CD4-positive, alpha-beta T cell treated with Interleukin-10 for 1 hour (primary cell): ENCODE measurements around the gene KPNA1.
"Not testable (repeated sequence)": the region's sequence is repeated elsewhere in the genome, so short reads cannot be mapped to it uniquely, and the experiment has no call there.

Source experiments
- DNase-seq: peaks from one replicate; pipeline ENCODE4 v3.0.0-alpha.2; 2020

The KPNA1 gene

DNA sequence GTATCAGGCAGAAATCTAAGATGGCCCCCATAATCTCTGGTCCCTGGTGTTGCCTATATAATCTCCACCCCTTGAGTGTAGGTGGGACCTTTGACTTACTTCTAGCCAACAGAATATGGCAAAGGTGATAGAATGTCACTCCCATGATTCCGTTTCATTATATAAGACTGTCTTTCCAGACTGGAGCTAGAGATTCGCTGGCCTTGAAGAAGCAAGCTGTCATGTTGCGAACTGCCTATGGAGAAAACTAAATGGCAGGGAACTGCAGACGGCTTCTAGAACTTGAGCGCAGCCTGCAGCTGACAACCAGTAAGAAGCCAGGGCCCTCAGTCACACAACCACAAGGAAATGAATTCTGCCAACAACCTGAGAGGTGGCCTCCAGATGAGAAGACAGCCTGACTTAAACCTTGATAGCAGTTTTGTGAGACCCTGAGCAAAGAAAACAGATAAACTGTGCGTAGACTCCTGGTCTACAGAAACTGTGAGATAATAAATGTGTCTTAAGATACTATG, 2.2 kb upstream of the KPNA1 start:
- no peak for DNase-seq

DNA sequence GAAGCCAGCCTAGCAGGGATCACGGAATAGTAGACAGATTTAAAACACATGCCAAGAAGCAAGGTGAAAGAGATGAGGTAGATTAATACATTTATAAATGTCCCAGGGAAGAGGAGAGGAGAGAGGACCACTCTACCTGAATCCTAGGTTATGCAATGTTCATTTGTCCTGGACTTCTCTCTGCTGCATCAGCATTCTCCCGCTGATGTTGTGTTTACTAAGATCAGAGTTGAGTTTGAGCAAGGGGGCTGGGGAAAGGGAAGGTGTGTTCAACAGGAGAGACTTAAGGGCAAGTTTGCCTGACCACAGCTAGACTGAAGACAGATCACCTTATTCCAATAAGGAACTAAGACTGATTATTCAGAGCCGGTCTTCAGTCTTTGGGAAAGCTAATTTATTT, 1.1 kb upstream of the KPNA1 start:
- DNase-seq, result no peak

DNA sequence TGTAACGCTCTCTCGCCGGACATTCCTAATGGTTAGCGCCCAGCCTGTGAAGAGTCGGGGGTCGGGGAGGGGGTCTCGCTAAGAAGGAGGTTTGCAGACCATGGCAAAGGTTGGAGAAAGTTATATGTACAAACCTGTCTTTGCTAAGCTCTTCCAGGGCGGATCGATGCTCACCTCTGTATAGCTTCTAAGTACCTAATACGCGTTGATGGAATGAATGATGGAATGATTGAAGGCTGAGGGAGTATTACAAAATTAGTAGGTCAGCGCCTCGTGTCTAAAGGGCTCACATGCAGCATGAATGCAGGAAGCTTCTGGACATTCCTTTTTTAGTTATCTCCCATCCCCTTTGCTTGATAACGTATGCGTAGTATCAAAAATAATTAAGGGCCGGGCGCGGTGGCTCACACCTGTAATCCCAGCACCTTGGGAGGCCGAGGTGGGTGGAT, 305 bp upstream of the KPNA1 start:
- no peak for DNase-seq

DNA sequence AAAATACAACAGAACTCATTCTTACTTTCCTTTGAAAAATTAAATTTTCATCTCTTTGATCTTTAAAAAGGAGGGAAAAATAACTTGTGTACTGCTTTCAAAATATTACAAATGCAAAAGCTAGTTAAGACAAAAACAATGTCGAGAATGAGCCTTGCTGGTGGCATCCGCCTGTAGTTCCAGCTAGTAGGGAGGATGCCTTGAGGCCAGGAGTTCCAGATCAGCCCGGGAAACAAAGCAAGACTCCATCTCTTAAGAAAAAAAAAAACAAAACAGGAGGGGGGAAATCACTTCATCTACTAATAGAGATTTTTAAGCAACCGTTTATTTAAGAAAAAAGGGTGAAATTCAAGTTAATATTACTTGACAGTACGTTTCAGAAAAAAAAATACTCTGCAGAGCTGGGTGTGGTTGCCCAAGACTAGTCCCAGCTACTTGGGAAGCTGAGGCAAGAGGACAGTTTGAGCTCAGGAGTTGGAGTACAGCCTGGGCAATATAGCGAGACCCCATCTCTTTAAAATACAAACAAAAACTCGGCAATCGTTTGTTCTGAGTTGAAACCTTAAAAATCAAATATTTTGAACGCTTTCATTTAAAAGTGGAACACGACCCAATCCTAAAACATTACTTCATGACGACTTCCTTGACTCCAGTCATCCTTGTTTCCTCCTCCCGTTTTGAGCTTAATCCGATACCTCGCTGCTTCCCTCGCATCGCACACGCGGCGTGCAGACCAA, 1.2 kb downstream of the KPNA1 start:
- no peak for DNase-seq

DNA sequence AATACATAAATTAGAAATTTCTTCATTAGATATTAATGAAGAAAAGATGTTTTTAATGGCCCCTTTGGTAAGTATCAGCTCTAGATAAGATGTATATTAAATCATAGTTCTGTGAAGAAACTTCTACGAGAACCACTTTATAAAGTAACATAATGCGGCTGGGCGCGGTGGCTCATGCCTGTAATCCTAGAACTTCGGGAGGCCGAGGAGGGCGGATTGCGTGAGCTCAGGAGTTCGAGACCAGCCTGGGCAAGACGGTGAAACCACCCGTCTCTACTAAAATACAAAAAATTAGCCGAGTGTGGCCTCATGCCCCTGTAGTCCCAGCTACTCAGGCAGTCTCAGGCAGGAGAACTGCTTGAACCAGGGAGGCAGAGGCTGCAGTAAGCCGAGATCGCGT, 2.5 kb downstream of the KPNA1 start:
- no peak for DNase-seq

DNA sequence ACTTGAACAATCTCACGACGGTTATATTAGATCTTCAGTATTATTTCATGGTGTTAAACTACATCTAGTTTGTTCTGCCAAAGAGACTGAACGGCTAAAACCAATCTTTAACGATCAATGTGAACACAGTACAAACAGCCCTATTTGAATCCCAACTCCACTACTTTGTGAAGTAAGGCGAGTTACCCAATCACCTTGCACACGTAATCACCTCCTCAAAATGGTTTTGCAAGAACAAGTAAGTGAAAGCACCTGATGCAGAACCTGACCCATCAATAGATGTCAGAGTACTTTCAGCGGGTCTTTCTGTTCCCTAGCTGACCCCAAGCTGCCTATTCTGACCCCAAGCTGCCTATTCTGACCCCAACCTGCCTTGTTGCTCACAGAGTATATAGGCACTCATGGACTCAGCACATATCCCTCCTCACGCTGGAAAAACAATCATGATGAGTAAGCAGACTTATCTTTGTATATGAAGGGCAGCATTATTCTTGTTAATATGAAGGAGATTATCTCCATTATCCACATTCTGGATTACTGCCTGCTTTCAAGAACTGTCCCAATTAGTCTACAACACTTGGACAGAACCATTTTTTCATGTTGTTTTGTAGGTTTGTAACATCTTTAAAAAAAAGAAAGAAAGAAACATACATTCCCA, 3.7 kb downstream of the KPNA1 start:
- no peak for DNase-seq

DNA sequence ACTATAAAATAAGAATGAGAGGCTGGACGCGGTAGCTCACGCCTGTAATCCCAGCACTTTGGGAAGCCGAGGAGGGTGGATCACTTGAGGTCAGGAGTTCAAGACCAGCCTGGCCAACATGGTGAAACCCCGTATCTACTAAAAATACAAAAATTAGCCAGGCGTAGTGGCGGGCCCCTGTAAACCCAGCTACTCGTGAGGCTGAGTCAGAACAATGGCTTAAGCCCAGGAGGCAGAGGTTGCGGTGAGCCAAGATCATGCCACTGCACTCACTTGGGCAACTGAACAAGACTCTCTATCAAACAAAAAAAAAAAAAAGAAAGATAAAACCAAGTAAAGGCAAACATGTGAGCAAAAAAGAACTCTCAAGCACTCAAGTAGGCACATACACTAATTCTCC, 5.8 kb downstream of the KPNA1 start:
- DNase-seq, result not testable (repeated sequence)

DNA sequence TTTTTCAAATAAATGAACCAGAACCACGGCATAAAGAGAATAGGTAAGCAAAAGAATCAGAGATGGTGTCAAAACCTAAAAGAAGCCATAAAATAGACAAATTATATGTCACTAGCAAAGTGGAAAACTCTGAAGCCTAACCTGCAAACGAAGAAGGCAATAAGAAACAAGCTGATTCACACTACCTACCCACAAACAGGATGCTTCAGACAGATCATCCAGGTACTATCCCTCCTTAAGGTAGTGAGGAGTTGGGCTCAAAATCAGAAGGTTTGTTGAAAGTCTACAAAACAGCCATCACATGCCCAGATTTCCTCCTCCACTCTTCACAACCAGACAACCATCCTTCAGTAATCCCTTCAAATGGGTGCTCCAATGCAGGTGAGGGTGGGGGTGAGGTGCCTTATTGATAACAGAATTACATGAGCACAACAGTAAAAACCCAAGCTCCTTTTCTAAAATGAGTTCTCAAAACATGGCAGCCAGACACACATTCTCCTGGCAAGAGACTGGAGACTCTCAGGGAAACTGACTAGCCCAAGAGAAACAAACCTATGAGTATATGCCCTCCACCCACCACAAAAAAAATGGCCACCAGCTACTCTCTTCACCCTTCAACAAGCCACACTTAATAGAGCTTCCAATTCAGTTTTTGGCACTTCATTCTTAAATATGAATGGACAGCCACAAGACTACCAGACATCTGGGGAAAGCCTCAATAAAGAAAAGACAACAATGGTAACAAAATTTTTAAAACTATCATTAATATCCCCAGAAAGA, 6.4 kb downstream of the KPNA1 start:
- DNase-seq, result no peak

DNA sequence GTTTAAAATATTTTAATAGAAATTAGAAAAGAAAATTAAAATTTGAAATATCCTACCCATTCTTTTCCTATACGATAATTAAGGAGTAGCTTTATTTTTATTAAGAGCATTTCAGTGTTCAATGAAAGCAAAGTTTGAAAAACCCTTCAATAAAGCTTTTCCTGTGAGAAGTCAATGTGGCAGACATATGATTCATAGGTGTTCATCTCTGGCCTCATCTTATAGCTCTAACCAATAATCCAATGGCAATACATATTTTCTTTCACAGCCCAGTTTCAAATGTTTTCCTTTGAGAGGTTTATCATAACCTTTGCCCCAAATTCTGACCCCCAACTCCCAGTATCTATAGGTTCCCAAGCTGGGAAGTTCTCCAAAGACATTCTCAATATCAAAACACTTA, 8.3 kb downstream of the KPNA1 start:
- no peak for DNase-seq

DNA sequence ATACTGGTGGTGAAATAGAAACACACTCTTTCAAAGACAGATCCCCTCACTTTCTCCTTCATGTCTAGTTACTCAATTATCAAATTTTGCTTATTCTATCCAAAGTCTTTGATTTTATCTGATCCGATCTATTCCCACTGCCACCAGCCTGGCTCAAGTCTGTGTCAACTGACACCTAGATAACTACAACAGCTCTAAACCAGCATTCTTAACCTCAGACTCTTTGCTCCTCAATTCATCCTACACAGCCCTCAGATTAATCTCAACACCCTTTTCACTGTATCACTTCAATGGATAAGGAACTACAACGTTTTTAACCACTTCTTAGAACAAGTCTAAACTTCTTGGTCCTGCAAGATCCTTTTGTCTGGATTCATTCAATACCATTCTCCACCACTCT, 9.1 kb downstream of the KPNA1 start:
- DNase-seq, result no peak

DNA sequence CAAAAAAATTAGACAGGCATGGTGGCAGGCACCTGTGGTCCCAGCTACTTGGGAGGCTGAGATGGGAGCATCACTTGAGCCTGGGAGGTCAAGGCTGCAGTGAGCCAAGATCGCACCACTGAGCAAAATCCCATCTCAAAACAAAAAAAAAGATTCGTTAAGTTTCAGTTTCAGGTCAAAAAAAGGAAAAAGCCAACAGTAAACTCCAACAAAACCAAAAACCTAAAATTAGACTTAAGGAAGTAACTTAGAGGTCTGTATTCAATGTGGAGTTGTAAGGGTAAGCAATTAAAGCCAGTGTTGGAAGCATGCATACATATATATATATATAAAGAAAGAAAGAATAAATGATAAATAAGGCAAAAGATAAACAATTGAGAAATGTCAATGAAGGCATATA, 11.8 kb downstream of the KPNA1 start:
- no peak for DNase-seq

DNA sequence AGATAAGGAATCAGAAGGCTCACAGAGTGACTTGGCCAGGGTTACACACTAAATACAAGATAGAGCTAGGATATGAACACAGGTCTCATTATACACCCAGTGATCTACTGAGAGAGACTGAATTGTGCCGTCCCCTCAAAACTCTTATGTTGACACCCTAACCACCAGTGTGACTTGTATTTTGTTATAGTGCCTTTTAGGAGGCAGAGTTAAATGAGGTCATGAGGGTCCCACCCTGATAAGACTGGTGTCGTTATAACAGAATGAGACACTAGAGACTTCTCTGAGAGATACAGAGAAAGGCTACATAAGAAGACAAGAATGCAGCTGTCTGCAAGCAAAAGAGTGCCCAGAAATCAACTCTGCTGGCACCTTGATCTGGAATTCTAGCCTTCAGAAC, 12.6 kb downstream of the KPNA1 start:
- DNase-seq, result no peak

DNA sequence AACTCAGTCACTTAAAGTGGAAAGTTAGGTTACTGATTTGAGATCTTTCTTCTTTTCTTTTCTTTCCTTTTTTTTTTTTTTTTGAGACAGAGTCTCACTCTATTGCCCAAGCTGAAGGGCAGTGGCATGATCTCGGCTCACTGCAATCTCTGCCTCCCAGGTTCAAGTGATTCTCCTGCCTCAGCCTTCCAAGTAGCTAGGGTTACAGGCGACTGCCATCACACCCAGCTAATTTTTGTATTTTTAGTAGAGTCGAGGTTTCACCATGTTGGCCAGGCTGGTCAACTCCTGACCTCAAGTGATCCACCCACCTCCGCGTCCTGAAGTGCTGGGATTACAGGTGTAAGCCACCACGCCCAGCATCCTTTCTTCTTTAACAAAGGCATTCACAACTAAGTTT, 13.8 kb downstream of the KPNA1 start:
- DNase-seq, result not testable (repeated sequence)

DNA sequence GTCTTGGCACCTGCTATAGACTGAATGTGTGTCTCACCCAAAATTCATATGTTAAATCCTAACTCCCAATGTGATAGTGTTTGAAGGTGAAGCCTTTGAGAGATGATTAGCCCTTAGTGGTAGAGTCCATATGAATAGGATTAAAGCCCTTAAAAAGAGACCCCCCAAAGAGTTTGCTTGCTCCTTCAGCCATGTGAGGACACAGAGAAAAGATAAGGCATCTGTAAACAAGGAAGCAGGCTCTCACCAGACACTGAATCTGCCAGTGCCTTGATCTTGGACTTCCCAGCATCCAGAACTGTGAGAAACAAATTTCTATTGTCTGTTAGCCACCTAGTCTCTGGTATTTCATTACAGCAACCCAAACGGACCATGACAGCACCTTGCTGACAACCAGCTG, 16.6 kb downstream of the KPNA1 start:
- DNase-seq, result no peak

DNA sequence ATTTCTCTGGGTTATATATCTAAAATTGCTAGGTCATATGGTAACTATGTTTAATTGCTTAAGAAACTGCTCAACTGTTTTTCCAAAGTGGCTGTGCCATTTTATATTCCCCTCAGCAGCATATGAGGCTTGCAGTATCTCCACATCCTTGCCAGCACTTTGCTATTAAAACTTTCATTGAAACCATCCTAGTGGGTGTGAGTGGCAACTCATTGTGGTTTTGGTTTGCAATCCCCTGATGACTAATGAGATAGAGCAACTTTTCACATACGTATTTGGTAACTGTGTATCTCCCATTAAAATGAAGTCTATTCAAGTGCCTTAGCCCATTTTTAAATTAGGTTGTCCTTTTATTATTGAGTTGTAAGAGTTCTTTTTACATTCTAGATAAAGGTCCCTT, 17.3 kb downstream of the KPNA1 start:
- DNase-seq, result peak; percentile 48

DNA sequence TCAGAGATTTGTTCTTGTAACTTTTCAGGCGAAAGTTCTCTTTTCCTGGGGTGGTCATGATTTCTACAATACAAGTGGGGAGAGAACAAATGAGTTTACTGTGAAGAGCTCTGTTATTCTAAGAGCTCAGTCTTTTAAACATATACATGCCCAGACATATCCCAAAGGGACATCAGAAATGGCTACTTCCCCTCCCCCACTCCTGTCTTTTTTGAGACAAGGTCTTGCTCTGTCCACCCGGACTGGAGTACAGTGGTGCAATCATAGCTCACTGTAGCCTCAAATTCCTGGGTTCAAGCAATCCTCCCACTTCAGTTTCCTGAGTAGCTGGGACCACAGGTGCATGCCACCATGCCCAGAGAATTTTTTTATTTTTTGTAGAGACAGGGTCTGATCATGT, 18.2 kb downstream of the KPNA1 start:
- no peak for DNase-seq

DNA sequence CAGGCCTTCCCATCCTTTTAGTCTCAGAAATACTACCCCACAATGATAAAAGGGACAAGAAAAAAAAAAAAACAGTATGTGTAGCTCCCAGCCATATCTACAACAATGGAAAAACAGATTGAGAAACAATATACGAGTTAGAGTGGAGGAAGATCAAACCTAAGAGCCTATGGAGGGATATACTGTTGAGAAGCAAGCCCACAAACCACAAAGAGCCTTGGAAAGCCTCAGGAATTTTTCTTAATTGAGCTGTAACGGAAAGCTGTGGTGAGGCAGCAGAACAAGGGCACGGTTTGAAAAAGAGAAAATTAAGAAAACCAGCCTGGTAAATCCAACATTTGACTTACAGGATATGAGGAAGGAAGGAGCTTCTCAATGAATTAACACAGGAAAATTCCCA, 21.4 kb downstream of the KPNA1 start:
- no peak for DNase-seq

DNA sequence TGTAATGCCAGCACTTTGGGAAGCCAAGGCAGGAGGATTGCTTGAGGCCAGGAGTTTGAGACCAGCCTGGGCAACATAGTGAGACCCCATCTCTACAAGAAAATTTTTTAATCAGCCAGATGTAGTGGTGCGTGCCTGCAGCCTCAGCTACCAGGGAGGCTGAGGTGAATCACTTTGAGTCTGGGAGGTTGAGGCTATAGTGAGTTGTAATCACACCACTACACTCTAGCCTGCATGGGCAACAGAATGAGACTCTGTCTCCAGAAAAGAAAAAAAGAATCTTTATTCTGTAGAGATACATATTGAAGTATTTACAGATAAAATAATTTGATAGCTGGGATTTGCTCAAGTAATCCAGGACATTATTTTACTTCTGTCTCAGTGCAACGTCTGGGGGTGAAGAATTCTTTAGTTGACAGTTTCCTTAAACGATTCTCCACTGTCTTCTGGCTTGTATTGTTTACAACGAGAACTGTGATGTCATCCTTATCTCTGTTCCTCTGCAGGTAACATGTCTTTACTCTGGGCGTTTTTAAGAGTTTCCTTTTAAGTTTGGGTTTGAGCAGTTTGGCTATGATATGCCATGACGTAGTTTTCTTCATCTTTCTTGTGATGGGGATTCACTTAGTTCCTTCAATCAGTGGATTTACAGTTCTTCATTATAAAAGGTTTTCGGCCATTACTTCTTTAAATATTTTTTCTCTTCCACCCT, 26.3 kb downstream of the KPNA1 start:
- DNase-seq, result no peak

DNA sequence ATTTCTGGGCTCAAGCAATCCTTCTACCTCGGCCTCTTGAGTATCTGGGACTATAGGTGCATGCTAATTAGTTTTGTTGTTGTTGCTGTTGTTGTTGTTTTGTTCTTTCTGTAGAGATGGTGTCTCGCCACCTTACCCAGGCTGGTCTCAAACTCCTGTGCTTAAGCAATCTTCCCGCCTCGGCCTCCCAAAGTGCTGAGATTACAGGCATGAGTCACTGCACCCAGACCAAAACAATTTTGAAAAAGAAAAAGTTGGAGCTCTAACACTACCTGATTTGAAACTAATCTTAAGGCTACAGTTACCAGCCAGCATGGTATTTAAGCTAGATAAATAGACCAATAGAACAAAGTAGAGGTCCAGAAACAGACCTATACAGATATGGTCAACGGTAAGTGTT, 29.8 kb downstream of the KPNA1 start:
- no peak for DNase-seq

DNA sequence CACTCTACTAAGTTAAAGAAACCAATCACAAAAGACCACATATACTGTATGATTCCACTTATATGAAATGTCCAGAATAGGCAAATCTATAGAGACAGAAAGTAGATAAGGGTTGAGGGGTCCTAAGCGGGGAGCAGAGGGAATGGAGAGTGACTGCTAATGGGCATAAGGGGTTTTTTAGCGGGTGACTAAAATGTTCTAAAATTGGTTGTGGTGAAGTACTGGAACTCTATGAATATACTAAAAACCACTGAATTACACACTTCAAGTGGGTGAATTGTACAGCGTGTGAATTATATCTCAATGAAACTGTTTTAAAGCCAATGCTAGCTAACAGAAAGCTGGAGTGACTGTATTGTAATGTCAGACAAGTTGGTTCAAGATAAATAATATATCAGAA, 33.3 kb downstream of the KPNA1 start:
- no peak for DNase-seq

DNA sequence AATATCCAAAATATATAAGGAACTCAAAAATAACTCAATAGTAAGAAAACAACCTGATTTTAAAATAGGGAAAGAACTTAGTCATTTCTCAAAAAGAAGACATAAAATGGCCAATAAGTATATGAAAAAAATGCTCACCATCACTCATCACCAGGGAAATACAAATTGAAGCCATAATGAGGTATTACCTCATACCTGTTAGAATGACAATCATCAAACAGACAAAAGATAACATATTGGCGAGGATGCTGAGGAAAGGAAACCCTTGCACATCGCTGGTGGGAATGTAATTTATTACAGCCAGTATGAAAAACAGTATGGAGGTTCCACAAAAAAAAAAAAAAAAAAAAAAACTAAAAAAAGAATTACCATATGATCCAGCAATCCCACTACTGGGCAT, 38.2 kb downstream of the KPNA1 start:
- no peak for DNase-seq

DNA sequence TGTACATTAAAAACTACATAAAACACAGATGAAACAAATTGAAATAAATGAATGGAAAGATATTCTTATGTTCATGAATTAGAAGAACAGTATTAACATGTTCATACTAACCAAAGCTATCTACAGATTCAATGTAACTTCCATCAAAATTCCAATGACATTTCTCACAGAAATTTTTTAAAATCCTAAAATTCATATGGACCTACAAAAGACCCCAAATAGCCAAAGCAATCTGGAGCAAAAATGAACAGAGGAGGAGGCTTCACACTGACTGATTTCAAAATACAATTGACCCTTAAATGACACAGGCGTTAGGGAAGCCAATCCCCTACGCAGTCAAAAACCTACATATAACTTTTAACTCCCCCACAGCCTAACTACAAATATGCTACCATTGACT, 39.4 kb downstream of the KPNA1 start:
- DNase-seq, result no peak

DNA sequence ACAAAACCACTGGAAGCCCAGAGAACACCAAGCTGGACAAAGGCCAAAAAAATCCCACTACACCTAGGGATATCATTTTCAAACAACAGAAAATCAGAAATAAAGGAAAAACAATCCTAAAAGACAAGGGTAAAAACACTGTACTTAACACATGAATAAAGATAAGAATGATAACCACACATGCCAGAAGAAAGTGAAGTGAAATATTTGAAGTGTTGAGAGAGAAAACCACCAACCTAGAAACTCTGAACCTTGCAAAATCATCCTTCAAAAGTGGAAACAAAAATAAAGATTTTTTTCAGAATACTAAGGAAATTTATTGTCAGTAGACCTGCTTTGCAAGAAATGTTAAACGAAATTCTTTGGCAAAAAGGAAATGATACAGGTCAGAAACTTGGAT, 45.1 kb downstream of the KPNA1 start:
- DNase-seq, result no peak
